ENCODE measurements around the gene GMDS. TPM values are rescaled to one million over a fixed set of nuclear protein-coding genes. Genes with fewer than 3 reads are reported as not detected.

The GMDS gene
- total RNA-seq, 2 experiments from 2014 or later, result 13.9 to 16.4 TPM

DNA sequence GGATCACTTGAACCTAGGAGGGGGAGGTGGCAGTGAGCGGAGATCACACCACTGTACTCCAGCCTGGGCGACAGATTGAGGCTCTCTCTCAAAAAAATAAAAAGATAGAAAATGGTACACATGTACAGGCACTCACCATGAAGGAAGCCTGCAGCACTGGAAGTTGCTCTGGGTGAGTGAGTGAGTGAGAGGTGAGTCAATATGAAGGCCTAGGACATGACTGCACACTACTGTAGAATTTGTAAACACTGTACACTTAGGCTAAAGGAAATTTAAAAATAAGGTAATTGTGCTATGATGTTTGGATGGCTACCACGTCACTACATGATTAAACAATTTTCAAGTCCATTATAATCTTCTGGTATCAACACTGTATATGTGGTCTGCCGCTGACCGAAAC lies 419.5 kb downstream of the GMDS start:
- CTCF ChIA-PET, result no interaction called here
- DNase-seq (no peak), ATAC-seq (ENCODE audit: poor library complexity) (no peak)
- no peak overlapping the region for H3K27ac Mint-ChIP-seq
- H3K4me3 Mint-ChIP-seq, result no peak overlapping the region
- Histone ChIP-seq H3K36me3 (ENCODE audit: insufficient read depth, low read length) (no peaks in the 10 kb centered on the region), H3K27me3 (ENCODE audit: control insufficient read depth in 1 of 2, insufficient read depth in 2 of 2, low read length in 2 of 2) (no peaks in the 10 kb centered on the region), H3K4me3 (ENCODE audit: low read length) (no peak overlapping the region), H3K9me3 (ENCODE audit: control insufficient read depth in 1 of 2, insufficient read depth in 1 of 2, low read length in 2 of 2) (peaks cover 5 to 17% of the 10 kb centered on the region in 2 experiments), H3K27ac (ENCODE audit: low read depth in 1 of 2, low read length in 2 of 2) (no peak overlapping the region), H3K4me1 (ENCODE audit: insufficient read depth, low read length) (no peaks in the 10 kb centered on the region)
- peaks cover 15% of the 10 kb centered on the region for H3K9me3 Mint-ChIP-seq
- POLR2A ChIA-PET, result no interaction called here
- intact Hi-C loops (cut with DNase I, micrococcal nuclease), result no loop called here
- H3K36me3 Mint-ChIP-seq (ENCODE audit: low read depth), result peaks cover 38% of the 10 kb centered on the region
- TF ChIP-seq, protein P1, sequence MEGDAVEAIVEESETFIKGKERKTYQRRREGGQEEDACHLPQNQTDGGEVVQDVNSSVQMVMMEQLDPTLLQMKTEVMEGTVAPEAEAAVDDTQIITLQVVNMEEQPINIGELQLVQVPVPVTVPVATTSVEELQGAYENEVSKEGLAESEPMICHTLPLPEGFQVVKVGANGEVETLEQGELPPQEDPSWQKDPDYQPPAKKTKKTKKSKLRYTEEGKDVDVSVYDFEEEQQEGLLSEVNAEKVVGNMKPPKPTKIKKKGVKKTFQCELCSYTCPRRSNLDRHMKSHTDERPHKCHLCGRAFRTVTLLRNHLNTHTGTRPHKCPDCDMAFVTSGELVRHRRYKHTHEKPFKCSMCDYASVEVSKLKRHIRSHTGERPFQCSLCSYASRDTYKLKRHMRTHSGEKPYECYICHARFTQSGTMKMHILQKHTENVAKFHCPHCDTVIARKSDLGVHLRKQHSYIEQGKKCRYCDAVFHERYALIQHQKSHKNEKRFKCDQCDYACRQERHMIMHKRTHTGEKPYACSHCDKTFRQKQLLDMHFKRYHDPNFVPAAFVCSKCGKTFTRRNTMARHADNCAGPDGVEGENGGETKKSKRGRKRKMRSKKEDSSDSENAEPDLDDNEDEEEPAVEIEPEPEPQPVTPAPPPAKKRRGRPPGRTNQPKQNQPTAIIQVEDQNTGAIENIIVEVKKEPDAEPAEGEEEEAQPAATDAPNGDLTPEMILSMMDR (IDR thresholded peaks at IDR 0.05), result no peak
- no peaks in the 10 kb centered on the region for H3K4me1 Mint-ChIP-seq (ENCODE audit: low read depth)
- H3K27me3 Mint-ChIP-seq, result no peaks in the 10 kb centered on the region

DNA sequence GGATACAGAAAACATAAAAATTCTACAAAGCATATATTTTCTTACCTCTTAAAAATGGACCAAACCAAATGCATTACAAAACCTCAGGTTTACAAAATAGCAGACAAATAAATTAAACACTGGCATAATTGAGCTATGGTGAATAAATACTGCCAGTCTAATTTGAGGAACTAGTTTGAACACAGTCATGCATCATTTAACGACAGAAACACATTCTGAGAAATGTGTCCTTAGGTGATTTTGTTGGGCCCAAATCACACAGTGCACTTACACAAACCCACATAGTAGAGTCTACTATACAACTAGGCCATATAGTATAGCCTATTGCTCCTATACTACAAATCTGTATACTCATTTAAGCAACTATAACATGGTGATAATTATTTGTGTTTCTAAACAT lies 420.1 kb downstream of the GMDS start:
- no peak overlapping the region for H3K27ac ChIP-seq (ENCODE audit: low read depth in 1 of 2, low read length in 2 of 2)
- no peak overlapping the region for H3K4me3 Mint-ChIP-seq

DNA sequence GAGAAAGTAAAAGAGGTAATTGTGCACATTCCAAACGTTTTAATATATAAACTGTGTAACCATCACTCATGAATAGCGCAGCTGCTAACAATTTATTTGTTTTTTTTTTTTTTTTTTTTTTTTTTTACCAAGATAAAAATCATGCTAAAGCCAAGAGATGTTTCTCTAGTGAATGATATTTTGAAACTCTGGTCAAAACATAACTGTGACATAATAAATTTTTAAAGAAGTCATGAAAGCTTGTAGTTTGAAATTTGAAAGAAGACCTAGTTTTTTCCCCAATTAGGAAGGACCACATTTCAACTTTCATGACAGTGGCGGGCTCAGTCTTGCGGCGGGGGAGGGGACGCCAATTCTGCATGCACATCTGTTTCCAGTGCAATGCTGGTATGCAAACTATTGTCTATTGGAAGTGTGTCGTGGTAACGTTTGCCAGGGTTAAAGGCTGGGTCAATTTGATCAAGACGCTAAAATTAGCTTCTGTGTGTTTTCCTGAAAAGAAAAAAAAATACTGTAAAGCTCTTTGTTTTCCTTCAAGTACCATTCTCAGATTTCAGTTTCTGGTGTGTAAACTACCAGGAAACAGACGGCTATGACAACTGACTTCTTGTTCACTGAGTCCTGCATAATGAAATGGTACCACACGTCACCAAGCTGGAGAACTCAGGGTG lies 423.8 kb downstream of the GMDS start:
- H3K4me3 Mint-ChIP-seq, result no peak overlapping the region
- H3K9me3 Mint-ChIP-seq, result no peaks in the 10 kb centered on the region
- no peak for DNase-seq

More for the DNA sequence above, 420.1 kb downstream of the GMDS start:
- Mint-ChIP-seq H3K4me1 (ENCODE audit: low read depth) (no peaks in the 10 kb centered on the region), H3K36me3 (ENCODE audit: low read depth) (peaks cover 34% of the 10 kb centered on the region), H3K27ac (no peak overlapping the region), H3K9me3 (peaks cover 15% of the 10 kb centered on the region), H3K27me3 (no peaks in the 10 kb centered on the region)
- no peaks in the 10 kb centered on the region for H3K27me3 ChIP-seq (ENCODE audit: control insufficient read depth in 1 of 2, insufficient read depth in 2 of 2, low read length in 2 of 2)
- ATAC-seq (ENCODE audit: poor library complexity) (no peak), DNase-seq (no peak)
- ChIA-PET POLR2A (interaction anchor here (0.6 kb wide), 1 partner anchor 49 kb away, joined by 3 read pairs; no protein-coding TSS in a partner anchor), CTCF (no interaction called here)
- H3K4me3 ChIP-seq (ENCODE audit: low read length), result no peak overlapping the region
- intact Hi-C loops (cut with DNase I, micrococcal nuclease), result no loop called here
- H3K36me3 ChIP-seq (ENCODE audit: insufficient read depth, low read length), result no peaks in the 10 kb centered on the region
- no peaks in the 10 kb centered on the region for H3K4me1 ChIP-seq (ENCODE audit: insufficient read depth, low read length)
- H3K9me3 ChIP-seq (ENCODE audit: control insufficient read depth in 1 of 2, insufficient read depth in 1 of 2, low read length in 2 of 2), result peaks cover 5 to 17% of the 10 kb centered on the region in 2 experiments
- TF ChIP-seq, protein P1 (IDR thresholded peaks at IDR 0.05), result no peak

More for the DNA sequence above, 423.8 kb downstream of the GMDS start:
- intact Hi-C loops (cut with DNase I, micrococcal nuclease), result no loop called here
- no peak overlapping the region for H3K27ac Mint-ChIP-seq
- POLR2A ChIA-PET, result no interaction called here
- H3K27me3 Mint-ChIP-seq, result no peaks in the 10 kb centered on the region
- TF ChIP-seq, protein P1 (IDR thresholded peaks at IDR 0.05), result no peak
- no peaks in the 10 kb centered on the region for H3K4me1 Mint-ChIP-seq (ENCODE audit: low read depth)
- no peak for ATAC-seq (ENCODE audit: poor library complexity)
- H3K36me3 Mint-ChIP-seq (ENCODE audit: low read depth), result peaks cover 4% of the 10 kb centered on the region
- H3K4me1 ChIP-seq (ENCODE audit: insufficient read depth, low read length), result no peaks in the 10 kb centered on the region
- CTCF ChIA-PET, result interaction anchor here (0.7 kb wide), 1 partner anchor 120 kb away, joined by 3 read pairs; no protein-coding TSS in a partner anchor
- H3K27ac ChIP-seq (ENCODE audit: low read depth in 1 of 2, low read length in 2 of 2), result no peak overlapping the region
- no peaks in the 10 kb centered on the region for H3K9me3 ChIP-seq (ENCODE audit: control insufficient read depth in 1 of 2, insufficient read depth in 1 of 2, low read length in 2 of 2)
- H3K27me3 ChIP-seq (ENCODE audit: control insufficient read depth in 1 of 2, insufficient read depth in 2 of 2, low read length in 2 of 2), result no peaks in the 10 kb centered on the region
- no peak overlapping the region for H3K4me3 ChIP-seq (ENCODE audit: low read length)
- H3K36me3 ChIP-seq (ENCODE audit: insufficient read depth, low read length), result no peaks in the 10 kb centered on the region

Measured in CD4-positive, alpha-beta T cell (primary cell).